Measurements from ENCODE around the gene TUBA4B. TPM values are rescaled to one million over a fixed set of nuclear protein-coding genes. Genes with fewer than 3 reads are reported as not detected.

The TUBA4B gene
- total and polyA plus RNA-seq, 8 donors = 0.50 to 6.0 (median 3.4) TPM; not detected in 1

DNA sequence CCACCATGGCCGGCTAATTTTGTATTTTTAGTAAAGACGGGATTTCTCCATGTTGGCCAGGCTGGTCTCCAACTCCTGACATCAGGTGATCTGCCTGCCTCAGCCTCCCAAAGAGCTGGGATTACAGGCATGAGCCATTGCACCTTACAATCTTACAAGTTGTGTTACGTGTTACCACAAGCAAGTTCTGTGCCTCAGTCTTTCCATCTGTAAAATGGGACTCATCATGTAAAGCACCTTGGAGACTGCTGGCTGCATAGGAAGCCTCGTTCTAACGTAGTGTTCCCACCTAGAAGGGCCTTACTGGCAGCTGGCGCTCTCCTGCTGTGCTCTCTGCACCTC lies 36.1 kb downstream of the TUBA4B start:
- H3K9me3 ChIP-seq = no peaks in the 10 kb centered on the region
- no peak overlapping the region for H3K4me3 ChIP-seq
- no peak for DNase-seq
- peak overlapping the region in 1 of 2 donors; percentile 44 for H3K27ac ChIP-seq
- TF ChIP-seq, protein P1, sequence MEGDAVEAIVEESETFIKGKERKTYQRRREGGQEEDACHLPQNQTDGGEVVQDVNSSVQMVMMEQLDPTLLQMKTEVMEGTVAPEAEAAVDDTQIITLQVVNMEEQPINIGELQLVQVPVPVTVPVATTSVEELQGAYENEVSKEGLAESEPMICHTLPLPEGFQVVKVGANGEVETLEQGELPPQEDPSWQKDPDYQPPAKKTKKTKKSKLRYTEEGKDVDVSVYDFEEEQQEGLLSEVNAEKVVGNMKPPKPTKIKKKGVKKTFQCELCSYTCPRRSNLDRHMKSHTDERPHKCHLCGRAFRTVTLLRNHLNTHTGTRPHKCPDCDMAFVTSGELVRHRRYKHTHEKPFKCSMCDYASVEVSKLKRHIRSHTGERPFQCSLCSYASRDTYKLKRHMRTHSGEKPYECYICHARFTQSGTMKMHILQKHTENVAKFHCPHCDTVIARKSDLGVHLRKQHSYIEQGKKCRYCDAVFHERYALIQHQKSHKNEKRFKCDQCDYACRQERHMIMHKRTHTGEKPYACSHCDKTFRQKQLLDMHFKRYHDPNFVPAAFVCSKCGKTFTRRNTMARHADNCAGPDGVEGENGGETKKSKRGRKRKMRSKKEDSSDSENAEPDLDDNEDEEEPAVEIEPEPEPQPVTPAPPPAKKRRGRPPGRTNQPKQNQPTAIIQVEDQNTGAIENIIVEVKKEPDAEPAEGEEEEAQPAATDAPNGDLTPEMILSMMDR (IDR thresholded peaks at IDR 0.05) = no peak
- no peak for ATAC-seq
- intact Hi-C loops (cut with DNase I) = no loop called here
- H3K4me1 ChIP-seq = peaks cover 0 to 3% of the 10 kb centered on the region in 2 donors
- H3K36me3 ChIP-seq = peaks cover 0 to 27% of the 10 kb centered on the region in 2 donors
- peaks cover 0 to 4% of the 10 kb centered on the region in 2 donors for H3K27me3 ChIP-seq

DNA sequence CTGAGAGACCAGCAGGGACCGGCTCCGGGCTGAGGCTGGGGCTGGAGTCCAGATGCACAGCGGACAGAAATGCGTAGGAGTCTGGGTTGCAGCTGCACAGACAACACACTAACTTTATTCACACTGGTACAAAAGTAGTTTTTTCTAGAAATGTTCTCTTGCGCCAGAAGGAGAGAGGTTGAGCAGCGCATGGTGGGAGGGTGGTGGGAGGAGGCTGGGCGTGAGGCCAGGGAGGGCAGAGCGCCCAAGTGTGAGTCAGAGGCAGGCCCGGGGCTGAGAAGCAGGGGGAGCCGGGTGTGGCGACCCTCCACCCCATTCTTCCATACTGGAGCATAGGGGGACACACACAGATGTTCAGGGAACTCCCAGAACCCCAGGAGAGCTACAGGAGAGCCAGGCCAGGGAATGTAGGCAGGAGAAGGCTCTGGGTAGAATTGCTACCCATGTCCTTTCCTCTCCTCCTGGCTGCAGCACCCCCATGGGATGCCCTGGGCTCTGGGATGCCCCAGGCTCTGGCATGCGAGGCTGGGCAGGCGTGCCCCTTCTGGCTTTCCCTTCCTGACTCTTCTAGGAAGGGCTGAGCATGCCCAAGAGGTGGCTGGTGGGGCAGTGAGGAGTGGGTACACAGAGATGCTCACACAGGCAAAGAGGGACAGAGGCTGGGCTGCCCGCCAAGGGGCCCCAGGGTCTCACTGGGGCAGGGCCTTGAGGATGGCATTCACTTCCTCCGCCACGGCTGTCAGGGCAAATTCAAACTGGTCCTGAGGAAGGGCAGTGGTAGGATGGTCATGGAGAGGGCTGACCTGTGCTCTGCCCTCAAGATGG lies 36.7 kb downstream of the TUBA4B start:
- ATAC-seq = peak; percentile 54
- Histone ChIP-seq H3K27ac (peak overlapping the region in 1 of 2 donors; percentile 44), H3K4me3 (no peak overlapping the region), H3K9me3 (no peaks in the 10 kb centered on the region), H3K36me3 (peaks cover 0 to 21% of the 10 kb centered on the region in 2 donors), H3K4me1 (peaks cover 0 to 7% of the 10 kb centered on the region in 2 donors), H3K27me3 (peaks cover 0 to 5% of the 10 kb centered on the region in 2 donors)
- DNase-seq = peak in 3 of 4 donors; percentile 39 to 82 (median 46)
- TF ChIP-seq, protein P1 (IDR thresholded peaks at IDR 0.05) = no peak
- intact Hi-C loops (cut with DNase I) = loop anchor here in 1 of 2 donors (10.0 kb wide), 1 partner anchor 125 kb away; the partner anchor contains the start of gene NHEJ1

DNA sequence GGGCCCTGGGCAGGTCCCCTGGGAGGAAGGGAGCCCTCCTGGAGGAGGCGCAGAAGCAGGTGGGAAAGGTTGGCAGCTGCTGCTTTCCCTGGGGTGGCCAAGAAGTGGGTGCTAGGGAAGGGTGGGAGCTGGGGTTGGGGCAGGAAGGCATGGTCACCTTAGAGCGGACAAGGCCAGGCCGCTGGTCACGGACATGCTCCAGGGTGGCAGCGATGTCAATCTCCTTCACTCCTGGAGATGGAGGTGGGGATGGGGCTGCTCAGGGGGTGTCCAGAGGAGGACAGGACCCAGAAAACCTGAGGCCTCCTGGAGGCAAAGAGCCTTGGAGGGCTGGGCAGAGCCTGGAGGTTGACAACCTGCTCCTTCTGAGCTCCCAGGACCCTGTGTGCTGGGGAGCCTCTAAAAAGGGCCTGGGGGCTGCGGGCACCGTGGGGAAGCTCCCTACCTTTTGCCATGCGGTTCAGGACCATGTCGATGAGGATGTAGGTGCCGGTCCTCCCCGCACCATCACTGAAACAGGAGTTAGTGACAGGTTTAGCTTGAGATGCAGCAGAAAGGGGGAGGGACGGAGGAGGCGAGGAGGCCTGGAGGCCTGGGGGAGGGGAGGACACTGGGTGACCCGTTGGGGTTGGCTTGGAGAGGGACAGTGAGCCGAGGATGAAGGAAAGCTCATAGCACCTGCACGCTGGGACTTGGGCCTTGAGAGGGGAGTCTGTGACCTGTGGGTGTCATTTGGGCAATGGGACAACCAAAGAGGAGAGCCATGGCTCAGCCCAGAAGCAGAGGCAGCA lies 37.5 kb downstream of the TUBA4B start:
- Histone ChIP-seq H3K9me3 (no peaks in the 10 kb centered on the region), H3K27ac (no peak overlapping the region), H3K4me1 (peaks cover 0 to 13% of the 10 kb centered on the region in 2 donors), H3K36me3 (peaks cover 0 to 13% of the 10 kb centered on the region in 2 donors), H3K4me3 (no peak overlapping the region), H3K27me3 (peaks cover 0 to 5% of the 10 kb centered on the region in 2 donors)
- TF ChIP-seq, protein P1 (IDR thresholded peaks at IDR 0.05) = no peak
- DNase-seq (peak in 1 of 4 donors; percentile 50), ATAC-seq (no peak)
- intact Hi-C loops (cut with DNase I) = loop anchor here in 1 of 2 donors (10.0 kb wide), 1 partner anchor 126 kb away; the partner anchor contains the start of gene NHEJ1

DNA sequence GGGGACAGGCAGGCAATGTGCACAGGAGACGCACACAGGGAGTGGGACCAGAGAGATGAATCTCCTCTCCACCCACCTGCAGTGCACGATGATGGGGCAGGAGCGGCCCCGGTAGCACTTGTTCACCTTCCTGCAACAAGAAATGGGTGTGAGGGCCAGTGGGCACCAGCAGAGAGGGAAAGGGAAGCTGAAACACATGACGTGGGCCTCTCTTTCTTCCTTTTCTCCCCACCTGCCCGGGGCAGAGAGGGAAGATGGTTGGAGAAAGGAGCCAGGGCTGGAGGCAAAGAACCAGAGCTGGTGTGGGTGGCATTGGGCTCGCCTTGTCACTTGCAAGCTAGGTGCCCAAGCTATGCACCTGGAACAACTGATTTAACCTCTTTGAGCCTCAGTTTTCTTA lies 38.4 kb downstream of the TUBA4B start:
- Histone ChIP-seq H3K4me3 (no peak overlapping the region), H3K4me1 (peaks cover 0 to 13% of the 10 kb centered on the region in 2 donors), H3K27ac (no peak overlapping the region), H3K27me3 (peaks cover 0 to 5% of the 10 kb centered on the region in 2 donors), H3K36me3 (peaks cover 0 to 4% of the 10 kb centered on the region in 2 donors), H3K9me3 (no peaks in the 10 kb centered on the region)
- TF ChIP-seq, protein P1 (IDR thresholded peaks at IDR 0.05) = no peak
- DNase-seq = peak in 1 of 4 donors; percentile 47
- no peak for ATAC-seq
- intact Hi-C loops (cut with DNase I) = loop anchor here in 1 of 2 donors (10.0 kb wide), 1 partner anchor 127 kb away; the partner anchor contains the start of gene NHEJ1
